IPS-20b (cell line): Measurements from ENCODE around the gene RAPGEF2.
"Not testable (repeated sequence)": the region's sequence is repeated elsewhere in the genome, so short reads cannot be mapped to it uniquely, and the experiment has no call there.

Experiments used
- H3K27ac ChIP-seq: one replicate; pipeline ENCODE4 v1.5.1; 2013; ENCODE audit warnings: low read length
- H3K27me3 ChIP-seq: 2 replicates; pipeline ENCODE4 v1.6.1; 2013; ENCODE audit warnings: mild to moderate bottlenecking, low read length, inconsistent platforms; ENCODE audit not compliant: insufficient read depth
- H3K36me3 ChIP-seq: 2 replicates; pipeline ENCODE4 v1.6.1; 2013; ENCODE audit warnings: low read depth, mild to moderate bottlenecking, inconsistent platforms, low read length, moderate library complexity; ENCODE audit not compliant: insufficient read depth
- H3K4me1 ChIP-seq: 2 replicates; pipeline ENCODE4 v1.6.1; 2013; ENCODE audit warnings: mild to moderate bottlenecking, control low read depth, inconsistent platforms, low read length, moderate library complexity; ENCODE audit not compliant: insufficient read depth
- H3K4me3 ChIP-seq: 2 replicates; pipeline ENCODE4 v1.5.1; 2013; ENCODE audit warnings: mild to moderate bottlenecking, low read length, inconsistent platforms
- H3K9ac ChIP-seq: 2 replicates; pipeline ENCODE4 v1.6.1; 2013; ENCODE audit warnings: low read depth, mild to moderate bottlenecking, inconsistent platforms, low read length, moderate library complexity
- H3K9me3 ChIP-seq: 2 replicates; pipeline ENCODE4 v1.6.1; 2013; ENCODE audit warnings: mild to moderate bottlenecking, low read depth, low read length, inconsistent platforms; ENCODE audit not compliant: insufficient read depth

RAPGEF2 gene

DNA sequence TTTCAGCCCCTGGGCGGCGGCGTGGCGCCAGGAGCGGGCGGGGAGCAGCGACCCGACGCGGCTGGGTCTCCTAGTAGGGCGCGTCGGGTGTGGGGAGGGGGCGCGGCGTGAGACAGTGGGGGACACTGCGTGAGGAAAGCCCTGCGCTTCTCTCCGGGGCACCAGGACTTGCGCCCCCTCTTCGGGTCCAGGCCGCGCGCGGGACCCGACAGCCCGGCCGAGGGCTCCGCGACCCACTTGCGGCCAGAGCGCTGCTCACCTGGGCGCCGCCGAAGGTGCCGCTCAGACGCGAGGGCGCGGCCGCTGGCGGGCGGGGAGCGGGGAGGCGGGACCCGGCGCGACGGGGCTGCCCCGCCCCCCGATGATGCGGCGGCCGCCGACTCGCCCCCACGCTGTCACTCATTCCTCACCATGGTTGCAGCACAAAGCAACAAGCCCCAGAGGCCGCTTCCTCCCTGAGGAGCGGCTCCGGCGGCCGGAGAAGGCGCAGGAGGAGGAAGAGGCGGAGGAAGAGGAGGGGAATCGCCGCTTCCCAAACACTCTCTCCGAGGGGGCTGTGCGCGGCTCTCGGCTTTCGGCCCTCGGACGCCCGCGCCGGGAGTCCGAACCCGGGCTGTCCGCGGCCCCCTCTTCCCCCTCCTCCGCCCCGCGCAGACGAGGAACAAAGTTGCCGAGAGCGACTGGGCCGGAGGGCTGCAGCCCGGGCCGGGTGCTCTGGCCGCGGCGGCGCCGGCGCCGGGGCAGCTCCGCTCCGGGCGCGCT lies at the start of gene RAPGEF2:
Gene RAPGEF2, plus strand, starts transcription at position 458 of the 762 bp plus-strand sequence. CDS start 1,084 bp downstream, outside the sequence.
- Histone ChIP-seq H3K36me3 (no peaks in the 10 kb centered on the region), H3K9me3 (no peaks in the 10 kb centered on the region), H3K4me1 (peaks cover 23% of the 10 kb centered on the region; the same call in 1 of the 2 replicates), H3K4me3 (peak within 1 kb of the TSS; percentile 92), H3K27me3 (peaks cover 22% of the 10 kb centered on the region), H3K9ac (peak within 1 kb of the TSS; percentile 73; the same call in 1 of the 2 replicates), H3K27ac (no peak within 1 kb of the TSS)

DNA sequence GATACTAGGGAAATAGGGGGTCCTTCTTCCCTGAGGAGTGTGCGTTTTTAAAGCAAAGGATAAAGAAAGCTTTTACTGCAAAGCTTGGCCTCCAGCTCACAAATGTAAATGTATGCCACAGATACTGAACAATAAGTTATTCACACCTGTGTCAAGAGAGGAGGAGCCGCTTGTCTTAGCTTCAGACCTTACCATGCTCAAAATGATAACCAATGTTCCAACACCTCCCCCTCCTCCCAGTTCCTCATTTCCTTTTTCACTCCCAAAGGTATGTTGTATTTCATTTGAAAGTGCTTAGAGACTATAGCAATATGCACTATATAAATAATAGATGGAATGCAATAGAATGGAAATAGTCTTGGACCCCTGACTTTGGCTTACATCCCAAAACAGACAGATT lies 47.0 kb upstream of the RAPGEF2 start:
- H3K4me3 ChIP-seq: no peak overlapping the region
- H3K9ac ChIP-seq: no peak overlapping the region
- H3K9me3 ChIP-seq: no peaks in the 10 kb centered on the region
- no peak overlapping the region for H3K27ac ChIP-seq
- H3K36me3 ChIP-seq: no peaks in the 10 kb centered on the region
- no peaks in the 10 kb centered on the region for H3K27me3 ChIP-seq
- H3K4me1 ChIP-seq: peaks cover 27% of the 10 kb centered on the region; the same call in 1 of the 2 replicates

DNA sequence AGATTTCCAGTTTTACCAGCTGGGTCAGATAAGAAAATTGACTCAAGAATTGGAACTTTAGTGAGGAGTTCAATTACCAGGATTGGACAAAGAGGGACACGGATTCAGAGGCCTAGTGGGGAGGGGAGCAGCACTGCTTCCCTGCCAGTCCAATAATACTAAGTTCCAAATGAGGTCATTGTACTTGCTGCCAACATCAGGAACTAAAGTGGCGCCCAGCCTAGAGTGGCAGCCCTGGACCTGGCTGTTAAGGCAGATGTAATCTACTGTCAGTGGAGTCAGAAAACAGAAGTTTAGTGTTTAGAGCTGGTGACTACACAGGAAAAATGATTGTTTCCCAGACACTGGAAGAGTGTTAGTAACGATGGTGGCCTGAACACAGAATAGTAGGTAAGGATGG lies 42.7 kb upstream of the RAPGEF2 start:
- H3K4me3 ChIP-seq: no peak overlapping the region
- H3K4me1 ChIP-seq: peaks cover 13% of the 10 kb centered on the region; the same call in 1 of the 2 replicates
- H3K9me3 ChIP-seq: no peaks in the 10 kb centered on the region
- no peak overlapping the region for H3K27ac ChIP-seq
- no peak overlapping the region for H3K9ac ChIP-seq
- no peaks in the 10 kb centered on the region for H3K36me3 ChIP-seq
- H3K27me3 ChIP-seq: no peaks in the 10 kb centered on the region

DNA sequence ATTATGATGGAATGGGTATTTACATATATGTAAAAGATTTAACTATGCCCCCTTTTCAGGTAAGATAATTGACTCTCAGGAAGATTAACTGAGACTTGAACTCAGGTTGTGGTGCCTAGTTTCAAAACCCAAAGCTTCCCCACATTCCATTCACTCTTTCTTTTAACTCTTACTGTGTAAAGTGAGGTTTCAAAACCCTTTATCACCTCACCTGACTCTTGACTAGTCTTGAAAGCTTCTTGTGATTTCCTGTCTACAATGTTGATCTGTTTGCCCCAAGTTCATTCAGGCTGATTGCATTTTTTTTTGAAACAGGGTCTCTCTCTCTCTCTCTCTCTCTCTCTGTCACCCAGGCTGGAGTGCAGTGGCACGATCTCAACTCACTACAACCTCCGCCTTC lies 40.5 kb upstream of the RAPGEF2 start:
- Histone ChIP-seq H3K9ac (no peak overlapping the region), H3K27ac (no peak overlapping the region), H3K4me1 (no peaks in the 10 kb centered on the region), H3K36me3 (no peaks in the 10 kb centered on the region), H3K27me3 (no peaks in the 10 kb centered on the region), H3K9me3 (no peaks in the 10 kb centered on the region), H3K4me3 (no peak overlapping the region)

- Histone ChIP-seq H3K36me3 (no peaks in the 10 kb centered on the region), H3K27ac (no peak overlapping the region), H3K9ac (no peak overlapping the region), H3K4me3 (no peak overlapping the region), H3K27me3 (no peaks in the 10 kb centered on the region), H3K4me1 (no peaks in the 10 kb centered on the region), H3K9me3 (no peaks in the 10 kb centered on the region)
Measured at GRCh38 chr4:159065513-159066240, 37.2 kb upstream of the RAPGEF2 start.

- not testable (repeated sequence) for H3K27ac ChIP-seq
Measured at GRCh38 chr4:159068139-159068538, 34.7 kb upstream of the RAPGEF2 start.

GRCh38 chr4:159069922-159070321 lies 33.0 kb upstream of the RAPGEF2 start:
- no peak overlapping the region for H3K9ac ChIP-seq
- no peak overlapping the region for H3K4me3 ChIP-seq
- H3K27me3 ChIP-seq: no peaks in the 10 kb centered on the region
- no peak overlapping the region for H3K27ac ChIP-seq
- H3K4me1 ChIP-seq: peaks cover 22% of the 10 kb centered on the region
- H3K9me3 ChIP-seq: no peaks in the 10 kb centered on the region
- no peaks in the 10 kb centered on the region for H3K36me3 ChIP-seq

More at GRCh38 chr4:159068139-159068538, 34.7 kb upstream of the RAPGEF2 start:
- not testable (repeated sequence) for H3K9me3 ChIP-seq, H3K27me3 ChIP-seq, H3K36me3 ChIP-seq, H3K9ac ChIP-seq, H3K4me3 ChIP-seq
- H3K4me1 ChIP-seq: peaks cover 22% of the 10 kb centered on the region

GRCh38 chr4:159070742-159071141 lies 32.1 kb upstream of the RAPGEF2 start:
- Histone ChIP-seq H3K4me3 (no peak overlapping the region), H3K4me1 (peaks cover 22% of the 10 kb centered on the region), H3K9me3 (no peaks in the 10 kb centered on the region), H3K36me3 (no peaks in the 10 kb centered on the region), H3K9ac (no peak overlapping the region), H3K27me3 (no peaks in the 10 kb centered on the region), H3K27ac (no peak overlapping the region)

DNA sequence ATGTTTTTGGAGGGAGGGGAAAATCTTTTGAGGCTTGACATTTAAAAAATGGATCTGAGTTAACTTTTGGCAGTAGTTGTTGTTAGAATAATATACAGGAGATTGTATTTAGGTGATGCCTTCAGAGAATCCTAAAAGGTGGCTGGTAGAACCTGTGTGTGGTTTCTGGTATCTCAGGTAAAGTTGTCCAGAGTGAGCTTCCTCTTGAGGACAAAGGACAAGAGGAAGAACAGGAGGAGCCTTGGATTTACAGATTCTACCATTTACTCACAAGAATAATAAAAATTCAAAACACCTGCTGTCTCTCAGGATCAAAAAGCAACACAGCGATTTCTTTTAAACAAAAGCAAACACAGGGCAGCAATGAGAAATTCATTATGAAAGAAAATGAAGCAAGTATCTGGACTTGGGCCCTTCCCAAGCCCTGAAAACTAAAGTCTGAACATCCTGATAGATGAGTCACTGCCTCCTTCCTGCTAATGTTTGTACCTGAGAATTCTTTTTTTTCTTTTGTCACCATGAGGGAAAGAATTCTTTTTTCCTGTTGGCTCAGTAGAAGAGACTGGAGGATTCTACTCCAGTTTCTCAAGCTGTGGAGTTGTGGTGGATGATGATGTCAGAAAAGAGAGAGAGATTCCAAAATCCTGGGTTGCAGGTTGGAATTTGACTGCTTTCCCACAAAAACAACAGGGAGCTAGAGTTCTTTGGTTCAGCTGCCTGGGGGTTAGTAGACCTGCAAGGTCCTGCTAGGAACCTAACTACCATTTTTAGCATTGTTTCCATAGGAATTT lies 31.5 kb upstream of the RAPGEF2 start:
- Histone ChIP-seq H3K4me3 (no peak overlapping the region), H3K9ac (no peak overlapping the region), H3K9me3 (no peaks in the 10 kb centered on the region), H3K4me1 (peaks cover 22% of the 10 kb centered on the region), H3K36me3 (no peaks in the 10 kb centered on the region), H3K27me3 (no peaks in the 10 kb centered on the region), H3K27ac (no peak overlapping the region)

- H3K9me3 ChIP-seq: no peaks in the 10 kb centered on the region
- H3K27ac ChIP-seq: no peak overlapping the region
- H3K27me3 ChIP-seq: no peaks in the 10 kb centered on the region
- H3K9ac ChIP-seq: no peak overlapping the region
- no peaks in the 10 kb centered on the region for H3K36me3 ChIP-seq
- H3K4me1 ChIP-seq: peaks cover 22% of the 10 kb centered on the region
- H3K4me3 ChIP-seq: no peak overlapping the region
Measured at GRCh38 chr4:159071969-159072765, 30.7 kb upstream of the RAPGEF2 start.

GRCh38 chr4:159075531-159075932 lies 27.3 kb upstream of the RAPGEF2 start:
- Histone ChIP-seq H3K9ac (no peak overlapping the region), H3K27ac (no peak overlapping the region), H3K9me3 (no peaks in the 10 kb centered on the region), H3K36me3 (no peaks in the 10 kb centered on the region), H3K4me3 (no peak overlapping the region), H3K4me1 (peaks cover 22% of the 10 kb centered on the region), H3K27me3 (no peaks in the 10 kb centered on the region)
